Hematopoietic multipotent progenitor cell treated with erythropoietin and hydrocortisone succinate and interleukin-3 and kit ligand, for 8 days (in vitro differentiated cells): ENCODE data around the gene ADAMTS4.

Experiments
- DNase-seq: peaks from one replicate; pipeline ENCODE4 v3.0.0-alpha.2; 2015

ADAMTS4 gene

GRCh38 chr1:161219078-161219892, 20.4 kb upstream of the ADAMTS4 start:
- DNase-seq, result no peak

- no peak for DNase-seq
These were observed 19.6 kb upstream of the ADAMTS4 start for GRCh38 chr1:161218301-161219077.

GRCh38 chr1:161217831-161218230, 19.0 kb upstream of the ADAMTS4 start:
- DNase-seq, result no peak

- no peak for DNase-seq
These were observed 18.3 kb upstream of the ADAMTS4 start for GRCh38 chr1:161216945-161217712.

GRCh38 chr1:161215076-161215475, 16.2 kb upstream of the ADAMTS4 start, which contains the start of gene FCER1G:
FCER1G (plus strand) TSS chr1:161215295; CDS start chr1:161215322, 27 bp downstream.
- DNase-seq, result peak; percentile 35

- DNase-seq, result no peak
These were observed 15.5 kb upstream of the ADAMTS4 start for GRCh38 chr1:161214369-161214768.

GRCh38 chr1:161209790-161210409, 11.0 kb upstream of the ADAMTS4 start:
- DNase-seq, result peak; percentile 78

- no peak for DNase-seq
These were observed 8.3 kb upstream of the ADAMTS4 start for GRCh38 chr1:161207173-161207572.

- no peak for DNase-seq
These were observed 7.7 kb upstream of the ADAMTS4 start for GRCh38 chr1:161206411-161207140.

- DNase-seq, result peak; percentile 99
These were observed 3.2 kb upstream of the ADAMTS4 start, which contains the start of gene NDUFS2 for GRCh38 chr1:161201836-161202712. NDUFS2 (plus strand) TSS chr1:161202367; CDS start chr1:161202386, 19 bp downstream.

- no peak for DNase-seq
These were observed 2.4 kb upstream of the ADAMTS4 start for GRCh38 chr1:161200992-161201835.

- DNase-seq, result no peak
These were observed 1.7 kb upstream of the ADAMTS4 start for GRCh38 chr1:161200421-161200991.

GRCh38 chr1:161199506-161200139, 769 bp upstream of the ADAMTS4 start:
- DNase-seq, result no peak

GRCh38 chr1:161198194-161198896, 509 bp downstream of the ADAMTS4 start:
- peak; percentile 46 for DNase-seq

- DNase-seq, result no peak
These were observed 1.2 kb downstream of the ADAMTS4 start for GRCh38 chr1:161197560-161198193.

GRCh38 chr1:161196521-161197451, 2.1 kb downstream of the ADAMTS4 start:
- DNase-seq, result no peak

- DNase-seq, result no peak
These were observed 2.7 kb downstream of the ADAMTS4 start for GRCh38 chr1:161196111-161196510.
